Measurements from ENCODE around the gene PDE9A.
"Not testable (repeated sequence)": the region's sequence is repeated elsewhere in the genome, so short reads cannot be mapped to it uniquely, and the experiment has no call there.

Gene PDE9A

GRCh38 chr21:42624095-42624790 lies 29.2 kb upstream of the PDE9A start:
- in situ Hi-C loops (cut with MboI; ENCODE audit: low sequenced_read_pairs), result no loop called here

- in situ Hi-C loops (cut with MboI; ENCODE audit: low sequenced_read_pairs), result no loop called here
Measured at GRCh38 chr21:42624936-42625335, 28.5 kb upstream of the PDE9A start.

- in situ Hi-C loops (cut with MboI; ENCODE audit: low sequenced_read_pairs), result no loop called here
Measured at GRCh38 chr21:42626171-42626570, 27.2 kb upstream of the PDE9A start.

- in situ Hi-C loops (cut with MboI; ENCODE audit: low sequenced_read_pairs), result no loop called here
Measured at GRCh38 chr21:42627527-42628289, 25.7 kb upstream of the PDE9A start.

GRCh38 chr21:42628466-42629061 lies 24.9 kb upstream of the PDE9A start:
- in situ Hi-C loops (cut with MboI; ENCODE audit: low sequenced_read_pairs), result not testable (repeated sequence)

GRCh38 chr21:42629933-42630589 lies 23.4 kb upstream of the PDE9A start:
- in situ Hi-C loops (cut with MboI; ENCODE audit: low sequenced_read_pairs), result no loop called here

- in situ Hi-C loops (cut with MboI; ENCODE audit: low sequenced_read_pairs), result no loop called here
Measured at GRCh38 chr21:42630626-42631025, 22.8 kb upstream of the PDE9A start.

- in situ Hi-C loops (cut with MboI; ENCODE audit: low sequenced_read_pairs), result no loop called here
Measured at GRCh38 chr21:42631142-42631541, 22.3 kb upstream of the PDE9A start.

- in situ Hi-C loops (cut with MboI; ENCODE audit: low sequenced_read_pairs), result no loop called here
Measured at GRCh38 chr21:42632336-42632751, 21.1 kb upstream of the PDE9A start.

- in situ Hi-C loops (cut with MboI; ENCODE audit: low sequenced_read_pairs), result no loop called here
Measured at GRCh38 chr21:42632771-42633690, 20.4 kb upstream of the PDE9A start.

- in situ Hi-C loops (cut with MboI; ENCODE audit: low sequenced_read_pairs), result no loop called here
Measured at GRCh38 chr21:42633858-42634257, 19.6 kb upstream of the PDE9A start.

- in situ Hi-C loops (cut with MboI; ENCODE audit: low sequenced_read_pairs), result no loop called here
Measured at GRCh38 chr21:42635848-42636519, 17.4 kb upstream of the PDE9A start.

- in situ Hi-C loops (cut with MboI; ENCODE audit: low sequenced_read_pairs), result no loop called here
Measured at GRCh38 chr21:42636520-42637266, 16.7 kb upstream of the PDE9A start.

- in situ Hi-C loops (cut with MboI; ENCODE audit: low sequenced_read_pairs), result no loop called here
Measured at GRCh38 chr21:42637267-42638041, 16.0 kb upstream of the PDE9A start.

- in situ Hi-C loops (cut with MboI; ENCODE audit: low sequenced_read_pairs), result no loop called here
Measured at GRCh38 chr21:42638266-42638863, 15.1 kb upstream of the PDE9A start.

GRCh38 chr21:42639646-42640152 lies 13.7 kb upstream of the PDE9A start:
- in situ Hi-C loops (cut with MboI; ENCODE audit: low sequenced_read_pairs), result no loop called here

- in situ Hi-C loops (cut with MboI; ENCODE audit: low sequenced_read_pairs), result no loop called here
Measured at GRCh38 chr21:42640486-42640885, 12.9 kb upstream of the PDE9A start.
